Liver (tissue), 3 donors: ENCODE measurements around the gene BEST1.

Experiments
- EGR1 ChIP-seq, 2 donors: IDR thresholded peaks; 2 replicates each; pipeline ENCODE4 v1.6.1; 2016 to 2018; ENCODE audit warnings: antibody characterized with exemption in 2 of 2, low read depth in 2 of 2
- MAX ChIP-seq: IDR thresholded peaks from 2 replicates; pipeline ENCODE4 v1.6.1; 2016; ENCODE audit warnings: antibody characterized with exemption
- REST ChIP-seq: IDR thresholded peaks from 2 replicates; pipeline ENCODE4 v1.6.1; 2016; ENCODE audit warnings: antibody characterized with exemption, mild to moderate bottlenecking
- SP1 ChIP-seq: IDR thresholded peaks from 2 replicates; pipeline ENCODE4 v1.6.1; 2018; ENCODE audit warnings: antibody characterized with exemption, mild to moderate bottlenecking
- TAF1 ChIP-seq: conservative IDR thresholded peaks from 2 replicates; pipeline ENCODE4 v1.6.1; 2016; ENCODE audit warnings: antibody characterized with exemption, mild to moderate bottlenecking
- TF ChIP-seq, protein P1 (sequence below): fragments of 150-350 bp; IDR thresholded peaks from 2 replicates; pipeline ENCODE4 v1.5.1; 2017; ENCODE audit warnings: improper control_type of control experiment, low read depth, low read length; ENCODE audit not compliant: missing input control
- TF ChIP-seq, protein P2 (sequence below): IDR thresholded peaks from 2 replicates; pipeline ENCODE4 v1.6.1; 2016; ENCODE audit warnings: antibody characterized with exemption
- donor health status: healthy.
- donor health status: healthy.

GRCh38 chr11:61961570-61962212, 11.5 kb downstream of the BEST1 start:
- TF ChIP-seq SP1 (peak; percentile 76), REST (no peak), EGR1 (IDR thresholded peaks at IDR 0.05; ENCODE audit: low read depth in 2 of 2) (no peak), MAX (no peak), TAF1 (no peak)
- TF ChIP-seq, protein P1, sequence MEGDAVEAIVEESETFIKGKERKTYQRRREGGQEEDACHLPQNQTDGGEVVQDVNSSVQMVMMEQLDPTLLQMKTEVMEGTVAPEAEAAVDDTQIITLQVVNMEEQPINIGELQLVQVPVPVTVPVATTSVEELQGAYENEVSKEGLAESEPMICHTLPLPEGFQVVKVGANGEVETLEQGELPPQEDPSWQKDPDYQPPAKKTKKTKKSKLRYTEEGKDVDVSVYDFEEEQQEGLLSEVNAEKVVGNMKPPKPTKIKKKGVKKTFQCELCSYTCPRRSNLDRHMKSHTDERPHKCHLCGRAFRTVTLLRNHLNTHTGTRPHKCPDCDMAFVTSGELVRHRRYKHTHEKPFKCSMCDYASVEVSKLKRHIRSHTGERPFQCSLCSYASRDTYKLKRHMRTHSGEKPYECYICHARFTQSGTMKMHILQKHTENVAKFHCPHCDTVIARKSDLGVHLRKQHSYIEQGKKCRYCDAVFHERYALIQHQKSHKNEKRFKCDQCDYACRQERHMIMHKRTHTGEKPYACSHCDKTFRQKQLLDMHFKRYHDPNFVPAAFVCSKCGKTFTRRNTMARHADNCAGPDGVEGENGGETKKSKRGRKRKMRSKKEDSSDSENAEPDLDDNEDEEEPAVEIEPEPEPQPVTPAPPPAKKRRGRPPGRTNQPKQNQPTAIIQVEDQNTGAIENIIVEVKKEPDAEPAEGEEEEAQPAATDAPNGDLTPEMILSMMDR, result no peak
- TF ChIP-seq, protein P2, sequence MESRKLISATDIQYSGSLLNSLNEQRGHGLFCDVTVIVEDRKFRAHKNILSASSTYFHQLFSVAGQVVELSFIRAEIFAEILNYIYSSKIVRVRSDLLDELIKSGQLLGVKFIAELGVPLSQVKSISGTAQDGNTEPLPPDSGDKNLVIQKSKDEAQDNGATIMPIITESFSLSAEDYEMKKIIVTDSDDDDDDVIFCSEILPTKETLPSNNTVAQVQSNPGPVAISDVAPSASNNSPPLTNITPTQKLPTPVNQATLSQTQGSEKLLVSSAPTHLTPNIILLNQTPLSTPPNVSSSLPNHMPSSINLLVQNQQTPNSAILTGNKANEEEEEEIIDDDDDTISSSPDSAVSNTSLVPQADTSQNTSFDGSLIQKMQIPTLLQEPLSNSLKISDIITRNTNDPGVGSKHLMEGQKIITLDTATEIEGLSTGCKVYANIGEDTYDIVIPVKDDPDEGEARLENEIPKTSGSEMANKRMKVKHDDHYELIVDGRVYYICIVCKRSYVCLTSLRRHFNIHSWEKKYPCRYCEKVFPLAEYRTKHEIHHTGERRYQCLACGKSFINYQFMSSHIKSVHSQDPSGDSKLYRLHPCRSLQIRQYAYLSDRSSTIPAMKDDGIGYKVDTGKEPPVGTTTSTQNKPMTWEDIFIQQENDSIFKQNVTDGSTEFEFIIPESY, result no peak
